PC-3 (cell line): ENCODE results near the gene METAP1D. TPM values are rescaled to one million over a fixed set of nuclear protein-coding genes. Genes with fewer than 3 reads are reported as not detected.

ENCODE experiments used
- ATAC-seq: fragments of 200-7000 bp; cut with Tn5 transposase; 2 replicates; pipeline ENCODE4 v1.9.1; 2020; ENCODE audit warnings: mild to moderate bottlenecking, moderate library complexity
- BruUV-seq: library from RNA; stranded (reverse); fragments of 400-500 nt; replicated peaks from 2 replicates; lab custom pipeline; 2021; lab: Mats Ljungman, UMichigan
- CTCF ChIA-PET: fragments of 300-600 bp; sonication (Branson Sonifier 250); formaldehyde crosslinking; loops from one replicate; lab custom pipeline; 2022; ENCODE audit warnings: antibody characterized with exemption; lab: Charles Lee
- POLR2A ChIA-PET: fragments of 300-600 bp; sonication (Branson Sonifier 250); formaldehyde crosslinking; loops from one replicate; lab custom pipeline; 2022; ENCODE audit warnings: antibody characterized with exemption; ENCODE audit not compliant: unreplicated experiment; lab: Charles Lee
- DNase-seq: peaks from one replicate; pipeline ENCODE4 v3.0.0-alpha.2; 2015
- H2AFZ ChIP-seq: fragments of 300-600 bp; sonication (generic); 2 replicates; pipeline ENCODE4 v1.6.0; 2016; ENCODE audit warnings: antibody characterized with exemption, low read length
- H3F3A ChIP-seq: fragments of 300-600 bp; sonication (generic); one replicate; pipeline ENCODE4 v1.6.0; 2017; ENCODE audit warnings: antibody characterized with exemption, low read length, control low read depth, mild to moderate bottlenecking; ENCODE audit not compliant: unreplicated experiment
- H3K27ac ChIP-seq: fragments of 300-600 bp; sonication (generic); 2 replicates; pipeline ENCODE4 v1.5.1; 2016; ENCODE audit warnings: mild to moderate bottlenecking, low read length
- H3K27me3 ChIP-seq: fragments of 300-600 bp; sonication (generic); 2 replicates; pipeline ENCODE4 v1.6.1; 2016; ENCODE audit warnings: low read length, mixed read lengths
- H3K36me3 ChIP-seq: fragments of 300-600 bp; sonication (generic); 2 replicates; pipeline ENCODE4 v1.6.1; 2016; ENCODE audit warnings: low read depth, mixed run types, low read length, mixed read lengths
- H3K4me1 ChIP-seq: fragments of 300-600 bp; sonication (generic); 2 replicates; pipeline ENCODE4 v1.5.1; 2016; ENCODE audit warnings: low read length; ENCODE audit not compliant: insufficient read depth
- H3K4me2 ChIP-seq: fragments of 300-600 bp; sonication (generic); 2 replicates; pipeline ENCODE4 v1.6.0; 2016; ENCODE audit warnings: low read length
- H3K4me3 ChIP-seq: fragments of 300-600 bp; sonication (generic); 2 replicates; pipeline ENCODE4 v1.5.1; 2016; ENCODE audit warnings: mild to moderate bottlenecking, low read length, mixed read lengths
- H3K79me2 ChIP-seq: fragments of 300-600 bp; sonication (generic); 2 replicates; pipeline ENCODE4 v1.6.1; 2017; ENCODE audit warnings: low read length, mixed read lengths
- H3K9ac ChIP-seq: fragments of 300-600 bp; sonication (generic); 2 replicates; pipeline ENCODE4 v1.6.0; 2016; ENCODE audit warnings: mild to moderate bottlenecking, low read length
- H3K9me2 ChIP-seq: fragments of 300-600 bp; sonication (generic); replicated peaks from 2 replicates; pipeline ENCODE4 v1.6.1; 2016; ENCODE audit warnings: mixed run types, low read length, mixed read lengths
- H3K9me3 ChIP-seq: fragments of 300-600 bp; sonication (generic); 2 replicates; pipeline ENCODE4 v1.6.1; 2016; ENCODE audit warnings: low read length, mixed read lengths
- H4K20me1 ChIP-seq: fragments of 300-600 bp; sonication (generic); 2 replicates; pipeline ENCODE4 v1.6.1; 2016; ENCODE audit warnings: low read length, mixed read lengths
- EZH2 ChIP-seq: fragments of 300-600 bp; sonication (generic); IDR thresholded peaks from one replicate; pipeline ENCODE4 v1.6.1; 2017; ENCODE audit warnings: antibody characterized with exemption, mild to moderate bottlenecking, low read length; ENCODE audit not compliant: unreplicated experiment
- EZH2phosphoT487 ChIP-seq: fragments of 300-600 bp; sonication (generic); IDR thresholded peaks from 2 replicates; pipeline ENCODE4 v1.6.1; 2018; ENCODE audit warnings: mild to moderate bottlenecking, antibody characterized with exemption, low read length, borderline replicate concordance
- intact Hi-C: fragments of 100-400 bp; cut with micrococcal nuclease; formaldehyde crosslinking; loops from 2 replicates; pipeline ENCODE4 v1.9.0; 2023
- total RNA-seq: library from RNA; depleted of rRNA; stranded (reverse); fragments of >200 nt; gene quantifications from 2 replicates; pipeline ENCODE4 v1.2.3, GENCODE V29; 2014
- TF ChIP-seq, protein P1 (sequence below): fragments of 300-600 bp; sonication (generic); conservative IDR thresholded peaks from 2 replicates; pipeline ENCODE4 v1.5.1; 2017; ENCODE audit warnings: antibody characterized with exemption, low read depth, mild to moderate bottlenecking, low read length

Gene METAP1D
- total RNA-seq, 1 experiment from 2014 or later = 12.0 TPM

DNA sequence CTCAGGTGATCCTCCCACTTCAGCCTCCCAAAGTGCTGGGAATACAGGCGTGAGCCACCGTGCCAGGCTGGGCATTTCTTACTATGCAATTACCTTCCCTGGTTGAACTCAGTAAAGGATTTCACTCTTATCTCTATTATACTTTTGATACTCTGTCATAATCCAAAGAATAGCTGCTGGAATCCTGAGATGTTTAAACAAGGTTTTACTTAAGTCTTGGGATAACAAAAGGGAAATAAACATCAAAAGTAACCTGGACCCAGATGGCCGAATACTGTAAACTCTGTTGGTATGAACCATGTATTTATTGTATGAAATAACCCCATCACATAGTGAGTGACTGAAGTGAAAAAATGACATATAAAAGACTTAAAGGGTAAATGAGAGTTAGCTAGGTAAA, 114.8 kb downstream of the METAP1D start:
- Histone ChIP-seq H3K9me3 (no peaks in the 10 kb centered on the region), H3K4me3 (no peak overlapping the region), H3K4me1 (peaks cover 12% of the 10 kb centered on the region), H3F3A (peaks cover 5% of the 10 kb centered on the region), H3K9me2 (no peaks in the 10 kb centered on the region), H3K27ac (no peak overlapping the region), H3K79me2 (no peaks in the 10 kb centered on the region), H4K20me1 (no peaks in the 10 kb centered on the region), H3K36me3 (no peaks in the 10 kb centered on the region), H3K4me2 (no peak overlapping the region), H3K27me3 (no peaks in the 10 kb centered on the region), H3K9ac (no peak overlapping the region), H2AFZ (no peak overlapping the region)
- BruUV-seq = no TSS peak
- intact Hi-C loops = no loop called here
- ChIA-PET CTCF (no interaction called here), POLR2A (no interaction called here)
- no peak for DNase-seq
- TF ChIP-seq EZH2phosphoT487 (no peak), EZH2 (no peak)
- TF ChIP-seq, protein P1, sequence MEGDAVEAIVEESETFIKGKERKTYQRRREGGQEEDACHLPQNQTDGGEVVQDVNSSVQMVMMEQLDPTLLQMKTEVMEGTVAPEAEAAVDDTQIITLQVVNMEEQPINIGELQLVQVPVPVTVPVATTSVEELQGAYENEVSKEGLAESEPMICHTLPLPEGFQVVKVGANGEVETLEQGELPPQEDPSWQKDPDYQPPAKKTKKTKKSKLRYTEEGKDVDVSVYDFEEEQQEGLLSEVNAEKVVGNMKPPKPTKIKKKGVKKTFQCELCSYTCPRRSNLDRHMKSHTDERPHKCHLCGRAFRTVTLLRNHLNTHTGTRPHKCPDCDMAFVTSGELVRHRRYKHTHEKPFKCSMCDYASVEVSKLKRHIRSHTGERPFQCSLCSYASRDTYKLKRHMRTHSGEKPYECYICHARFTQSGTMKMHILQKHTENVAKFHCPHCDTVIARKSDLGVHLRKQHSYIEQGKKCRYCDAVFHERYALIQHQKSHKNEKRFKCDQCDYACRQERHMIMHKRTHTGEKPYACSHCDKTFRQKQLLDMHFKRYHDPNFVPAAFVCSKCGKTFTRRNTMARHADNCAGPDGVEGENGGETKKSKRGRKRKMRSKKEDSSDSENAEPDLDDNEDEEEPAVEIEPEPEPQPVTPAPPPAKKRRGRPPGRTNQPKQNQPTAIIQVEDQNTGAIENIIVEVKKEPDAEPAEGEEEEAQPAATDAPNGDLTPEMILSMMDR = no peak
- no peak for ATAC-seq

- Histone ChIP-seq H3K4me3 (no peak overlapping the region), H3K79me2 (no peaks in the 10 kb centered on the region), H3K4me1 (peaks cover 22% of the 10 kb centered on the region), H3F3A (peaks cover 5% of the 10 kb centered on the region), H3K36me3 (no peaks in the 10 kb centered on the region), H3K27me3 (no peaks in the 10 kb centered on the region), H3K9ac (no peak overlapping the region), H4K20me1 (no peaks in the 10 kb centered on the region), H3K9me3 (no peaks in the 10 kb centered on the region), H2AFZ (no peak overlapping the region), H3K4me2 (no peak overlapping the region), H3K27ac (no peak overlapping the region), H3K9me2 (no peaks in the 10 kb centered on the region)
- DNase-seq (no peak), ATAC-seq (no peak)
- no TSS peak for BruUV-seq
- CTCF ChIA-PET = no interaction called here
- intact Hi-C loops = no loop called here
- TF ChIP-seq, protein P1 = no peak
- TF ChIP-seq EZH2 (no peak), EZH2phosphoT487 (no peak)
- POLR2A ChIA-PET = no interaction called here
Observed at GRCh38 chr2:172116107-172116506, 116.4 kb downstream of the METAP1D start.

- peaks cover 27% of the 10 kb centered on the region for H3K4me1 ChIP-seq
- no peaks in the 10 kb centered on the region for H4K20me1 ChIP-seq
- no peaks in the 10 kb centered on the region for H3K79me2 ChIP-seq
- peaks cover 5% of the 10 kb centered on the region for H3F3A ChIP-seq
- H3K27me3 ChIP-seq = no peaks in the 10 kb centered on the region
- H3K36me3 ChIP-seq = no peaks in the 10 kb centered on the region
- H3K27ac ChIP-seq = peak overlapping the region; percentile 94
- intact Hi-C loops = no loop called here
- peak; percentile 79 for ATAC-seq
- CTCF ChIA-PET = interaction anchor here (0.6 kb wide), 1 partner anchor 8 kb away, joined by 3 read pairs; no protein-coding TSS in a partner anchor
- H2AFZ ChIP-seq = 0 out of 2 replicates have a peak overlapping the region, but pooled peaks have one; percentile 28
- POLR2A ChIA-PET = interaction anchor here (0.6 kb wide), 1 partner anchor 9 kb away, joined by 3 read pairs; no protein-coding TSS in a partner anchor
- TF ChIP-seq EZH2 (no peak), EZH2phosphoT487 (no peak)
- TF ChIP-seq, protein P1 = no peak
- H3K4me3 ChIP-seq = peak overlapping the region; percentile 33; the same call in 1 of the 2 replicates
- peak overlapping the region; percentile 78 for H3K4me2 ChIP-seq
- no peaks in the 10 kb centered on the region for H3K9me3 ChIP-seq
- H3K9ac ChIP-seq = peak overlapping the region; percentile 54
- H3K9me2 ChIP-seq = no peaks in the 10 kb centered on the region
- no TSS peak for BruUV-seq
- DNase-seq = peak; percentile 93
Observed at GRCh38 chr2:172119089-172119488, 119.3 kb downstream of the METAP1D start.
